Omental fat pad (tissue), 4 donors: ENCODE results near the gene ABL1. TPM values are rescaled to one million over a fixed set of nuclear protein-coding genes. Genes with fewer than 3 reads are reported as not detected.

Experiments
- ATAC-seq: fragments of 150-250 bp; one replicate; pipeline ENCODE4 v1.9.1; 2016; ENCODE audit warnings: mild to moderate bottlenecking, moderate library complexity; ENCODE audit not compliant: low FRiP score
- DNase-seq: peaks from one replicate; pipeline ENCODE4 v3.0.0-alpha.2; 2019; ENCODE audit warnings: low spot score
- CTCF ChIP-seq, 3 donors: fragments of 450-650 bp; IDR thresholded peaks; one replicate each; pipeline ENCODE4 v1.5.1; 2016 to 2017; ENCODE audit warnings: antibody characterized with exemption in 3 of 3, mild to moderate bottlenecking in 3 of 3, moderate library complexity in 2 of 3
- total RNA-seq, 4 donors: library from RNA; depleted of rRNA; stranded (reverse); fragments of >200 nt; gene quantifications; one replicate each; pipeline ENCODE4 v1.1.0, GENCODE V29; 2016

The ABL1 gene
- total RNA-seq, 4 donors from 2014 or later: 48.8 to 82.8 (median 75.3) TPM

- TF ChIP-seq CTCF (IDR thresholded peaks at IDR 0.05): no peak
- ATAC-seq (peak; percentile 28), DNase-seq (no peak)
These were observed 79.5 kb downstream of the ABL1 start for GRCh38 chr9:130914417-130915095.

GRCh38 chr9:130915096-130915447, 80.0 kb downstream of the ABL1 start:
- TF ChIP-seq CTCF (IDR thresholded peaks at IDR 0.05): no peak
- ATAC-seq: no peak
- DNase-seq: no peak

GRCh38 chr9:130917168-130917960, 82.3 kb downstream of the ABL1 start:
- ATAC-seq (no peak), DNase-seq (no peak)
- TF ChIP-seq CTCF (IDR thresholded peaks at IDR 0.05): no peak

- no peak for ATAC-seq
- DNase-seq: no peak
- TF ChIP-seq CTCF (IDR thresholded peaks at IDR 0.05): no peak
These were observed 83.2 kb downstream of the ABL1 start for GRCh38 chr9:130918101-130918825.

GRCh38 chr9:130918826-130919558, 83.9 kb downstream of the ABL1 start:
- no peak for TF ChIP-seq CTCF (IDR thresholded peaks at IDR 0.05)
- DNase-seq: no peak
- no peak for ATAC-seq

- DNase-seq (no peak), ATAC-seq (no peak)
- TF ChIP-seq CTCF (IDR thresholded peaks at IDR 0.05): no peak
These were observed 84.6 kb downstream of the ABL1 start for GRCh38 chr9:130919559-130920145.
